Ascending aorta (tissue), 2 donors: ENCODE results near the gene PRKAR2B. TPM values are rescaled to one million over a fixed set of nuclear protein-coding genes. Genes with fewer than 3 reads are reported as not detected.

ENCODE experiments used
- DNase-seq, 2 donors: peaks; one replicate each; pipeline ENCODE4 v3.0.0-alpha.2; 2019; ENCODE audit warnings: low spot score in 2 of 2
- H3K27ac ChIP-seq, 2 donors: fragments of 200-600 bp; sonication (generic); one replicate each; pipeline ENCODE4 v1.5.1; 2016 to 2017; ENCODE audit warnings: mild to moderate bottlenecking in 1 of 2
- H3K27me3 ChIP-seq: fragments of 200-600 bp; sonication (generic); one replicate; pipeline ENCODE4 v1.5.1; 2017
- H3K36me3 ChIP-seq, 2 donors: fragments of 200-600 bp; sonication (generic); one replicate each; pipeline ENCODE4 v1.5.1; 2016
- H3K4me1 ChIP-seq, 2 donors: fragments of 200-600 bp; sonication (generic); one replicate each; pipeline ENCODE4 v1.5.1; 2016 to 2017; ENCODE audit warnings: mild to moderate bottlenecking in 1 of 2
- H3K4me3 ChIP-seq, 2 donors: fragments of 200-600 bp; sonication (generic); one replicate each; pipeline ENCODE4 v1.5.1; 2016 to 2017; ENCODE audit warnings: mild to moderate bottlenecking in 1 of 2
- H3K9me3 ChIP-seq, 2 donors: fragments of 200-600 bp; sonication (generic); one replicate each; pipeline ENCODE4 v1.5.1; 2016
- intact Hi-C: fragments of 100-400 bp; cut with DNase I; formaldehyde crosslinking; loops from one replicate; pipeline ENCODE4 v1.15.1; 2023
- total RNA-seq: library from RNA; depleted of rRNA; stranded (reverse); fragments of >200 nt; gene quantifications from one replicate; pipeline ENCODE4 v1.1.0, GENCODE V29; 2016
- TF ChIP-seq, protein P1 (sequence below), 3 experiments: fragments of 200-600 bp in 2 of 3; fragments of 450-650 bp in 1 of 3; sonication (generic) in 2 of 3; IDR thresholded peaks; one replicate each; pipeline ENCODE4 v1.5.1; 2016 to 2019; ENCODE audit warnings: antibody characterized with exemption in 3 of 3, mild to moderate bottlenecking in 1 of 3, moderate library complexity in 1 of 3

PRKAR2B gene
- total RNA-seq, 1 donor from 2014 or later = 10.5 TPM

DNA sequence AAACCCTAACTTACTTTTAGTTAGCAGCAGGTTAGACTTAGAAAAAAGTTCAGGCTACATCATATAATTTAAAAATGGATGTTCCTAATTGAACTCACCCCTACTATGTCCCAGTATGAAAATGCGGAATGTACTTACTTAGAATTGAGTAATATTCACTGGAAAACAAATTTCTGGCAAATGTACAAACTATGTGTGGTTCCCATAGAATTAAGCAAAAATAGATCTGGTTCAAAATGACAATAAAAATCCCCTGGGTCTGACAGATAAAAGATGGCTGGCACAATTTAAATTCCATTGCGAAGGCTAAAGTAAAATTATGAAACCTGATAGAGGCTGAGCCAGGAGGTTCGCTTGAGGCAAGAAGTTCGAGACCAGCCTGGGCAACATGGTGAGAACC is 42.4 kb upstream of the PRKAR2B start:
- intact Hi-C loops = no loop called here

DNA sequence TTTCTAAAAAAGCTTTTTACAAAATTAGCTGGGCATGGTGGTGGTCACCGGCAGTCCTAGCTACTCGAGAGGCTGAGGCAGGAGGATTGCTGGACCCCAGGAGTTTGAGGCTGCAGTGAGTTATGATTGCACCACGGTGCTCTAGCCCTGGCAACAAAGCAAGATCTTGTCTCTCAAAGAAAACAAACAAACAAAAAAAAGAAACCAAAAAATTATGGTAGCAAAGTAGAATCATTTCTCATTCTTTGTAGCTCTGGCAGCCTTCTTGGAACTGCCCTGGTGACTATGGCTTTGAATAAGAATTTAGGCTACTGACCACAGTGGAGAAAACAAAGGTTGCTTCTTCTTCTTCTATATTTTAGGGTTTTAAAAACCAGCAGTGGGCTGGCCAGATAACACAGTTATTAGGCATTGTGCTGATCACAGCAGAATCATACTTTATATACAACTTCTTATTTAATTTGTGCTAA is 41.9 kb upstream of the PRKAR2B start:
- DNase-seq = no peak
- Histone ChIP-seq H3K4me3 (no peak overlapping the region), H3K27me3 (no peaks in the 10 kb centered on the region), H3K27ac (no peak overlapping the region), H3K4me1 (no peaks in the 10 kb centered on the region), H3K9me3 (no peaks in the 10 kb centered on the region), H3K36me3 (no peaks in the 10 kb centered on the region)
- intact Hi-C loops = no loop called here
- TF ChIP-seq, protein P1, sequence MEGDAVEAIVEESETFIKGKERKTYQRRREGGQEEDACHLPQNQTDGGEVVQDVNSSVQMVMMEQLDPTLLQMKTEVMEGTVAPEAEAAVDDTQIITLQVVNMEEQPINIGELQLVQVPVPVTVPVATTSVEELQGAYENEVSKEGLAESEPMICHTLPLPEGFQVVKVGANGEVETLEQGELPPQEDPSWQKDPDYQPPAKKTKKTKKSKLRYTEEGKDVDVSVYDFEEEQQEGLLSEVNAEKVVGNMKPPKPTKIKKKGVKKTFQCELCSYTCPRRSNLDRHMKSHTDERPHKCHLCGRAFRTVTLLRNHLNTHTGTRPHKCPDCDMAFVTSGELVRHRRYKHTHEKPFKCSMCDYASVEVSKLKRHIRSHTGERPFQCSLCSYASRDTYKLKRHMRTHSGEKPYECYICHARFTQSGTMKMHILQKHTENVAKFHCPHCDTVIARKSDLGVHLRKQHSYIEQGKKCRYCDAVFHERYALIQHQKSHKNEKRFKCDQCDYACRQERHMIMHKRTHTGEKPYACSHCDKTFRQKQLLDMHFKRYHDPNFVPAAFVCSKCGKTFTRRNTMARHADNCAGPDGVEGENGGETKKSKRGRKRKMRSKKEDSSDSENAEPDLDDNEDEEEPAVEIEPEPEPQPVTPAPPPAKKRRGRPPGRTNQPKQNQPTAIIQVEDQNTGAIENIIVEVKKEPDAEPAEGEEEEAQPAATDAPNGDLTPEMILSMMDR (IDR thresholded peaks at IDR 0.05) = no peak

More for the DNA sequence above, 42.4 kb upstream of the PRKAR2B start:
- TF ChIP-seq, protein P1 (IDR thresholded peaks at IDR 0.05) = no peak
- no peak for DNase-seq
- Histone ChIP-seq H3K27ac (no peak overlapping the region), H3K4me3 (no peak overlapping the region), H3K36me3 (no peaks in the 10 kb centered on the region), H3K27me3 (no peaks in the 10 kb centered on the region), H3K4me1 (no peaks in the 10 kb centered on the region), H3K9me3 (no peaks in the 10 kb centered on the region)

DNA sequence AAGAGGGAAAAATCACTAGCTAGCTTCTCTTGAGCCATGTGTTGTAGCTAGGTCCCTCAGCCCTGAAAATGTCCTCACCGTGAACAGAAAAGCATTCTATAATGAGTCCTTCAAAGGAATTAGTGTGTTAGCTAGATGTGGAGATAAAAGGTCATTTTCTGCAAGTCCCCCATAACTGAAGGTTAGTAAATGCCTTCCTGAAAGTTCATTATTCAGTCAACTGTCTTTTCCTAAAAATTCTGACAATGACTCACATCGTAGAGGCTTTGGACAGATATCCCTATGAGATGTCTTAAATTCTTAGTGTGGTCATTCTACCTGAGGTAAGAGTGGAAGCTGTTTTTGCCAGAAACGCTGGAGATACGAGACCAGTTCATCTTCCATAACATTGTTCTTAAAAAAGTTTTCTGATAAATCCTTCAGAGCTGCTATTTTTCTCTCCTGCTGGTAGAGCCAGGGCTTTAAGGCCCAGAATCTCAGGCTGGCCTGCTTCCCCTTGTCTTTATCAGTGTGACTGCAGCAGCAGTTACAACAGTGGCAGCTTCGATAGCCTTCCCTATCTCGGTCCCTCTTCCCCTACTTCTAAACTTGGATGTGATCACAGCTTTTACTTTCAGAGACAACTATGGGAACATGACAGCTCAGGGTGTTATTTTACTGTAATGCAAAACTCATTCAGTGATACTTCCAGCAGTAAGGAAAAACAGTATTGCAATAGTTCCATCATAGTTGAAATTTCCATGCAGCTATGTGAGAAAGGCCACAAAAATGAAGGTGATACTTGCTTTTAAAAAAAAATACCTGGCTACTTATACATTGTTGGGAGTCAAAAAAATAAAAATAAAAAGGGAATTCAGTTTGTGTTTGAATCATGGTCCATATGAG is 37.3 kb upstream of the PRKAR2B start:
- Histone ChIP-seq H3K4me3 (no peak overlapping the region), H3K36me3 (no peaks in the 10 kb centered on the region), H3K9me3 (no peaks in the 10 kb centered on the region), H3K27me3 (no peaks in the 10 kb centered on the region), H3K27ac (no peak overlapping the region), H3K4me1 (no peaks in the 10 kb centered on the region)
- DNase-seq = no peak
- TF ChIP-seq, protein P1 (IDR thresholded peaks at IDR 0.05) = no peak
- intact Hi-C loops = no loop called here

DNA sequence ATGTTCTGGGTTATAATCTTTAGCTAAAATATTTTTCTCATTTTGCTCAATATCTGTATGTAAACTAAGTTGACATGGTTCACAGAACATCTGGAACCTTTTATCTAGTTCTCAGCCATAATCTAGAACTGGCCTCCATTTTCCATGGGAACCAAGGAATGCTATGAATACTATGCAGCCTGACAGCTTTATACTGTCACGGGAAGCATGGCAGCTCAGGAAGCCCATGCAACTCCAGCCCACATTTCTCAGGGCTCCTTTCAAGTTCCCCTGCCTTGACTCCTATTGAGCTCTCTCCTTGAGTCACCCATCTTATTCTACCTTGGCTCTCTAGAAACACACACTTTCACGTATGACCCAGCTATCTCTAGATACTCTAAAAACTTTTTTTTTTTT is 36.6 kb upstream of the PRKAR2B start:
- Histone ChIP-seq H3K36me3 (no peaks in the 10 kb centered on the region), H3K4me1 (no peaks in the 10 kb centered on the region), H3K9me3 (no peaks in the 10 kb centered on the region), H3K4me3 (no peak overlapping the region), H3K27me3 (no peaks in the 10 kb centered on the region), H3K27ac (no peak overlapping the region)
- intact Hi-C loops = no loop called here
- DNase-seq = no peak
- TF ChIP-seq, protein P1 (IDR thresholded peaks at IDR 0.05) = no peak

DNA sequence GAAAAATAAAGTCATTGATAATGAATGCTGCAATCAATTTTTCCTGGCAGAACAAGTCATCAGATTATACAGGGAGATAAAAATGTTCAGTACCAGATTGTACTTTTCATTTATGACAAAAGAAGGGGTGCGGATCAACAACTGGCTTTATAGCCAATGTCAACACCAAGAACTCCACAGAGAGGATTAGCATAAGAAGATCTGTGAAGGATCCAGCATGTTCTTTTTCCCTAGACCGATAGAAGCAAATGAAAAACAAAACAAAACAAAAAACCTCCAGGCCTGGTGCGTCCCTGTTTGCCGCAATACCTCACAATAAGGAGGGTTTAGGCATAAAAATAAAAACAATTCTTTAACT is 34.7 kb upstream of the PRKAR2B start:
- intact Hi-C loops = no loop called here
- Histone ChIP-seq H3K4me3 (no peak overlapping the region), H3K36me3 (no peaks in the 10 kb centered on the region), H3K4me1 (no peaks in the 10 kb centered on the region), H3K27me3 (no peaks in the 10 kb centered on the region), H3K27ac (no peak overlapping the region), H3K9me3 (no peaks in the 10 kb centered on the region)
- TF ChIP-seq, protein P1 (IDR thresholded peaks at IDR 0.05) = no peak
- no peak for DNase-seq
